ENCODE measurements around the gene RPS6KA2.

Gene RPS6KA2

GRCh38 chr6:166492092-166492741 lies 134.8 kb downstream of the RPS6KA2 start:
- in situ Hi-C loops (cut with HindIII; ENCODE audit: low pct_ligation_motif_present, low sequenced_read_pairs) = no loop called here
- DNase-seq = no peak
- no peak overlapping the region for H3K4me3 ChIP-seq (ENCODE audit: low read depth, low read length)
- no peak overlapping the region for H3K27ac ChIP-seq
- no peak for TF ChIP-seq CTCF (IDR thresholded peaks at IDR 0.05; ENCODE audit: low read depth, low read length, missing control alignments)
- H3K36me3 ChIP-seq (replicated peaks) = no peaks in the 10 kb centered on the region
- no peaks in the 10 kb centered on the region for H3K27me3 ChIP-seq (replicated peaks)

GRCh38 chr6:166490671-166491500 lies 136.2 kb downstream of the RPS6KA2 start:
- Histone ChIP-seq H3K27ac (no peak overlapping the region), H3K4me3 (ENCODE audit: low read depth, low read length) (no peak overlapping the region), H3K36me3 (replicated peaks) (no peaks in the 10 kb centered on the region), H3K27me3 (replicated peaks) (no peaks in the 10 kb centered on the region)
- no peak for TF ChIP-seq CTCF (IDR thresholded peaks at IDR 0.05; ENCODE audit: low read depth, low read length, missing control alignments)
- DNase-seq = peak; percentile 61
- in situ Hi-C loops (cut with HindIII; ENCODE audit: low pct_ligation_motif_present, low sequenced_read_pairs) = no loop called here

GRCh38 chr6:166489301-166490155 lies 137.5 kb downstream of the RPS6KA2 start:
- DNase-seq = no peak
- no peak overlapping the region for H3K27ac ChIP-seq
- H3K27me3 ChIP-seq (replicated peaks) = no peaks in the 10 kb centered on the region
- in situ Hi-C loops (cut with HindIII; ENCODE audit: low pct_ligation_motif_present, low sequenced_read_pairs) = no loop called here
- no peak for TF ChIP-seq CTCF (IDR thresholded peaks at IDR 0.05; ENCODE audit: low read depth, low read length, missing control alignments)
- no peaks in the 10 kb centered on the region for H3K36me3 ChIP-seq (replicated peaks)
- H3K4me3 ChIP-seq (ENCODE audit: low read depth, low read length) = no peak overlapping the region

- in situ Hi-C loops (cut with HindIII; ENCODE audit: low pct_ligation_motif_present, low sequenced_read_pairs) = no loop called here
- no peaks in the 10 kb centered on the region for H3K36me3 ChIP-seq (replicated peaks)
- DNase-seq = no peak
- H3K4me3 ChIP-seq (ENCODE audit: low read depth, low read length) = no peak overlapping the region
- no peak overlapping the region for H3K27ac ChIP-seq
- H3K27me3 ChIP-seq (replicated peaks) = no peaks in the 10 kb centered on the region
- TF ChIP-seq CTCF (IDR thresholded peaks at IDR 0.05; ENCODE audit: low read depth, low read length, missing control alignments) = no peak
Measured at GRCh38 chr6:166488701-166489100, 138.3 kb downstream of the RPS6KA2 start.

GRCh38 chr6:166488076-166488685 lies 138.9 kb downstream of the RPS6KA2 start:
- H3K4me3 ChIP-seq (ENCODE audit: low read depth, low read length) = no peak overlapping the region
- H3K36me3 ChIP-seq (replicated peaks) = no peaks in the 10 kb centered on the region
- no peak for TF ChIP-seq CTCF (IDR thresholded peaks at IDR 0.05; ENCODE audit: low read depth, low read length, missing control alignments)
- in situ Hi-C loops (cut with HindIII; ENCODE audit: low pct_ligation_motif_present, low sequenced_read_pairs) = no loop called here
- no peak overlapping the region for H3K27ac ChIP-seq
- H3K27me3 ChIP-seq (replicated peaks) = no peaks in the 10 kb centered on the region
- DNase-seq = peak; percentile 60

Measured in brain microvascular endothelial cell (primary cell).